Progenitor cell of endocrine pancreas (in vitro differentiated cells): ENCODE measurements around the gene CKAP4. TPM values are rescaled to one million over a fixed set of nuclear protein-coding genes. Genes with fewer than 3 reads are reported as not detected.

Experiments
- DNase-seq: peaks from one replicate; pipeline ENCODE4 v3.0.0; 2021; ENCODE audit warnings: low spot score; ENCODE audit not compliant: unreplicated experiment
- H3K27ac Mint-ChIP-seq: 2 replicates; pipeline ENCODE4 v1.8.0; 2021; ENCODE audit warnings: mild to moderate bottlenecking, moderate library complexity, mixed read lengths
- H3K27me3 Mint-ChIP-seq: 2 replicates; pipeline ENCODE4 v1.8.0; 2021; ENCODE audit warnings: mixed read lengths
- H3K36me3 Mint-ChIP-seq: 2 replicates; pipeline ENCODE4 v1.8.0; 2022; ENCODE audit warnings: mixed read lengths; ENCODE audit not compliant: insufficient read depth
- H3K4me1 Mint-ChIP-seq: 2 replicates; pipeline ENCODE4 v1.8.0; 2021; ENCODE audit warnings: low read depth, mixed read lengths
- H3K4me3 Mint-ChIP-seq: 2 replicates; pipeline ENCODE4 v1.8.0; 2021; ENCODE audit warnings: low read depth, mild to moderate bottlenecking, moderate library complexity, mixed read lengths
- H3K9me3 Mint-ChIP-seq: 2 replicates; pipeline ENCODE4 v1.8.0; 2021; ENCODE audit warnings: low read depth, mixed read lengths
- CTCF ChIP-seq: fragments of 200-600 bp; sonication (generic); IDR thresholded peaks from one replicate; pipeline ENCODE4 v1.5.0; 2021; ENCODE audit warnings: antibody characterized with exemption, mild to moderate bottlenecking; ENCODE audit not compliant: unreplicated experiment
- long read RNA-seq: library from polyadenylated mRNA; unstranded; transcript quantifications from one replicate; pipeline ENCODE4 v2.0.0, GENCODE V29; 2020
- total RNA-seq: library from RNA; stranded (reverse); gene quantifications from 2 replicates; pipeline ENCODE4 v1.2.1, GENCODE V29; 2021

The CKAP4 gene
- total RNA-seq: 102 and 107 TPM in 2 replicates
- long read RNA-seq, transcript CKAP4-201 (2 exons, 3,093 nt): major isoform, 18 of 40 reads
- long read RNA-seq, partial matches to known transcripts: 0 of 40 reads
- long read RNA-seq, other reads (novel, unspliced or antisense): 22 of 40 reads

- no peaks in the 10 kb centered on the region for H3K9me3 Mint-ChIP-seq
- peak within 1 kb of the TSS; percentile 90 for H3K27ac Mint-ChIP-seq
- H3K4me1 Mint-ChIP-seq: peaks cover 10% of the 10 kb centered on the region
Measured at GRCh38 chr12:106247674-106248311, at the start of gene CKAP4. Gene CKAP4 (minus strand): TSS chr12:106248020. CDS start chr12:106247851, 169 bp downstream.

GRCh38 chr12:106297075-106297474, 49.3 kb upstream of the CKAP4 start:
- Mint-ChIP-seq H3K4me1 (peaks cover 4% of the 10 kb centered on the region), H3K27me3 (no peaks in the 10 kb centered on the region), H3K27ac (no peak overlapping the region), H3K9me3 (no peaks in the 10 kb centered on the region), H3K4me3 (no peak overlapping the region), H3K36me3 (no peaks in the 10 kb centered on the region)
- TF ChIP-seq CTCF: no peak
- DNase-seq: no peak

More at GRCh38 chr12:106247674-106248311, at the start of gene CKAP4:
- Mint-ChIP-seq H3K4me3 (peak within 1 kb of the TSS; percentile 83), H3K36me3 (peaks cover 8% of the 10 kb centered on the region), H3K27me3 (peaks cover 5% of the 10 kb centered on the region)
- TF ChIP-seq CTCF: no peak
- DNase-seq: peak; percentile 71

GRCh38 chr12:106296179-106296877, 48.5 kb upstream of the CKAP4 start:
- no peaks in the 10 kb centered on the region for H3K27me3 Mint-ChIP-seq
- TF ChIP-seq CTCF: no peak
- no peak for DNase-seq
- H3K9me3 Mint-ChIP-seq: no peaks in the 10 kb centered on the region
- H3K4me1 Mint-ChIP-seq: peaks cover 5% of the 10 kb centered on the region
- no peak overlapping the region for H3K27ac Mint-ChIP-seq
- no peak overlapping the region for H3K4me3 Mint-ChIP-seq
- H3K36me3 Mint-ChIP-seq: no peaks in the 10 kb centered on the region

- Mint-ChIP-seq H3K27me3 (no peaks in the 10 kb centered on the region), H3K9me3 (no peaks in the 10 kb centered on the region), H3K4me1 (peaks cover 13% of the 10 kb centered on the region), H3K36me3 (no peaks in the 10 kb centered on the region), H3K4me3 (no peak overlapping the region), H3K27ac (no peak overlapping the region)
- DNase-seq: no peak
- no peak for TF ChIP-seq CTCF
Measured at GRCh38 chr12:106292339-106292738, 44.5 kb upstream of the CKAP4 start.

- no peak for DNase-seq
- no peak for TF ChIP-seq CTCF
- Mint-ChIP-seq H3K4me3 (no peak overlapping the region), H3K4me1 (peaks cover 13% of the 10 kb centered on the region), H3K9me3 (no peaks in the 10 kb centered on the region), H3K36me3 (no peaks in the 10 kb centered on the region), H3K27me3 (no peaks in the 10 kb centered on the region), H3K27ac (no peak overlapping the region)
Measured at GRCh38 chr12:106291342-106291741, 43.5 kb upstream of the CKAP4 start.
